Esophagus muscularis mucosa (tissue), 4 donors: ENCODE results near the gene SPTLC3. TPM values are rescaled to one million over a fixed set of nuclear protein-coding genes. Genes with fewer than 3 reads are reported as not detected.

Experiments used
- DNase-seq: peaks from one replicate; pipeline ENCODE4 v3.0.0-alpha.2; 2017; ENCODE audit errors: extremely low spot score
- H3K27ac ChIP-seq, 4 donors: fragments of 200-600 bp; sonication (generic); replicated peaks in 1 of 4; 1 replicate in 3 of 4; 2 replicates in 1 of 4; pipeline ENCODE4 v1.5.1; 2016 to 2019; ENCODE audit warnings: mild to moderate bottlenecking in 1 of 4
- H3K27me3 ChIP-seq, 4 donors: fragments of 200-600 bp; sonication (generic); one replicate each; pipeline versions ENCODE4 v1.5.1 to v1.6.0; 2016 to 2019
- H3K36me3 ChIP-seq, 4 donors: fragments of 200-600 bp; sonication (generic); one replicate each; pipeline ENCODE4 v1.5.1; 2016 to 2019
- H3K4me1 ChIP-seq, 4 donors: fragments of 200-600 bp; sonication (generic); one replicate each; pipeline ENCODE4 v1.5.1; 2016 to 2019
- H3K4me3 ChIP-seq, 4 donors: fragments of 200-600 bp; sonication (generic); 1 replicate in 2 of 4; 2 replicates in 2 of 4; pipeline ENCODE4 v1.5.1; 2016 to 2019; ENCODE audit warnings: mild to moderate bottlenecking in 4 of 4, moderate library complexity in 1 of 4
- H3K9me3 ChIP-seq, 4 donors: fragments of 200-600 bp; sonication (generic); 1 replicate in 3 of 4; 2 replicates in 1 of 4; pipeline ENCODE4 v1.5.1; 2016 to 2019
- CTCF ChIP-seq, 3 experiments: fragments of 200-600 bp in 2 of 3; fragments of 450-650 bp in 1 of 3; sonication (generic) in 2 of 3; IDR thresholded peaks; one replicate each; pipeline ENCODE4 v1.5.1; 2017 to 2019; ENCODE audit warnings: antibody characterized with exemption in 3 of 3, mild to moderate bottlenecking in 2 of 3, moderate library complexity in 1 of 3
- EP300 ChIP-seq: sonication (generic); formaldehyde crosslinking; IDR thresholded peaks from one replicate; pipeline ENCODE4 v1.6.1; 2017; ENCODE audit warnings: antibody characterized with exemption
- POLR2A ChIP-seq: fragments of 450-650 bp; IDR thresholded peaks from one replicate; pipeline ENCODE4 v1.6.1; 2017; ENCODE audit warnings: antibody characterized with exemption, moderate library complexity, mild to moderate bottlenecking, low read depth
- POLR2AphosphoS5 ChIP-seq, 2 donors: sonication (generic); formaldehyde crosslinking; IDR thresholded peaks; one replicate each; pipeline ENCODE4 v1.6.1; 2017; ENCODE audit warnings: antibody characterized with exemption in 2 of 2
- WGBS: methylation state at CpG from one replicate; pipeline ENCODE4 v1.1.5; 2018; 5-methylcytosine and 5-hydroxymethylcytosine counted together
- intact Hi-C: fragments of 100-400 bp; cut with DNase I; formaldehyde crosslinking; loops from one replicate; pipeline ENCODE4 v1.15.1; 2023
- total RNA-seq, 4 donors: library from RNA; depleted of rRNA; stranded (reverse); fragments of >200 nt; gene quantifications; one replicate each; pipeline versions ENCODE4 v1.1.0 to v1.2.1, GENCODE V29; 2016

The SPTLC3 gene
- total RNA-seq, 4 donors from 2014 or later = 2.8 to 12.5 (median 3.9) TPM

- WGBS = 72% methylated on average over 8 of the region's 8 CpGs
- intact Hi-C loops = no loop called here
- peaks cover 0 to 9% (median 6%) of the 10 kb centered on the region in 4 donors for H3K36me3 ChIP-seq
These were observed 140.8 kb downstream of the SPTLC3 start for GRCh38 chr20:13149371-13150105.

GRCh38 chr20:13158369-13158768 lies 149.6 kb downstream of the SPTLC3 start:
- intact Hi-C loops = no loop called here
- Histone ChIP-seq H3K4me1 (peaks cover 0 to 16% (median 15%) of the 10 kb centered on the region in 4 donors), H3K9me3 (no peaks in the 10 kb centered on the region), H3K27me3 (no peaks in the 10 kb centered on the region), H3K36me3 (peaks cover 0 to 18% (median 9%) of the 10 kb centered on the region in 4 donors), H3K27ac (no peak overlapping the region), H3K4me3 (no peak overlapping the region)
- TF ChIP-seq EP300 = no peak
- TF ChIP-seq POLR2A = no peak
- TF ChIP-seq POLR2AphosphoS5 (IDR thresholded peaks at IDR 0.05) = no peak
- TF ChIP-seq CTCF (IDR thresholded peaks at IDR 0.05) = no peak
- 33% methylated on average over 4 of the region's 4 CpGs for WGBS
- no peak for DNase-seq

More at GRCh38 chr20:13149371-13150105, 140.8 kb downstream of the SPTLC3 start:
- Histone ChIP-seq H3K27ac (no peak overlapping the region), H3K27me3 (no peaks in the 10 kb centered on the region), H3K9me3 (peaks cover 0 to 6% (median 0%) of the 10 kb centered on the region in 4 donors), H3K4me3 (no peak overlapping the region), H3K4me1 (no peaks in the 10 kb centered on the region)
- TF ChIP-seq EP300 = no peak
- TF ChIP-seq CTCF (IDR thresholded peaks at IDR 0.05) = no peak
- TF ChIP-seq POLR2A = no peak
- TF ChIP-seq POLR2AphosphoS5 (IDR thresholded peaks at IDR 0.05) = no peak
- DNase-seq = no peak

- Histone ChIP-seq H3K4me1 (peaks cover 0 to 16% (median 15%) of the 10 kb centered on the region in 4 donors), H3K27ac (no peak overlapping the region), H3K36me3 (peaks cover 0 to 8% (median under 1%) of the 10 kb centered on the region in 4 donors), H3K9me3 (no peaks in the 10 kb centered on the region), H3K4me3 (no peak overlapping the region), H3K27me3 (no peaks in the 10 kb centered on the region)
- 88% methylated on average over 9 of the region's 9 CpGs for WGBS
- intact Hi-C loops = no loop called here
- no peak for TF ChIP-seq CTCF (IDR thresholded peaks at IDR 0.05)
- no peak for TF ChIP-seq EP300
- TF ChIP-seq POLR2A = no peak
- TF ChIP-seq POLR2AphosphoS5 (IDR thresholded peaks at IDR 0.05) = no peak
- DNase-seq = no peak
These were observed 151.1 kb downstream of the SPTLC3 start for GRCh38 chr20:13159889-13160288.

GRCh38 chr20:13165203-13165602 lies 156.4 kb downstream of the SPTLC3 start:
- Histone ChIP-seq H3K36me3 (peaks cover 0 to 8% (median 0%) of the 10 kb centered on the region in 4 donors), H3K4me3 (no peak overlapping the region), H3K9me3 (no peaks in the 10 kb centered on the region), H3K27me3 (no peaks in the 10 kb centered on the region), H3K4me1 (no peaks in the 10 kb centered on the region), H3K27ac (no peak overlapping the region)
- 71% methylated on average over 4 of the region's 4 CpGs for WGBS
- intact Hi-C loops = no loop called here
- no peak for DNase-seq
- TF ChIP-seq POLR2A (no peak), EP300 (no peak), CTCF (IDR thresholded peaks at IDR 0.05) (no peak), POLR2AphosphoS5 (IDR thresholded peaks at IDR 0.05) (no peak)
